Suprapubic skin (tissue), 4 donors: Measurements from ENCODE around the gene RMI2.

Source experiments
- POLR2A ChIP-seq, 2 donors: fragments of 450-650 bp; IDR thresholded peaks; one replicate each; pipeline ENCODE4 v1.6.1; 2017; ENCODE audit warnings: antibody characterized with exemption in 2 of 2, mild to moderate bottlenecking in 2 of 2, moderate library complexity in 2 of 2
- POLR2AphosphoS5 ChIP-seq, 3 donors: sonication (generic); formaldehyde crosslinking; IDR thresholded peaks; one replicate each; pipeline ENCODE4 v1.6.1; 2017; ENCODE audit warnings: antibody characterized with exemption in 3 of 3
- TF ChIP-seq, protein P1 (sequence below), 2 donors: fragments of 200-600 bp in 1 of 2; fragments of 450-650 bp in 1 of 2; sonication (generic) in 1 of 2; IDR thresholded peaks; one replicate each; pipeline ENCODE4 v1.5.1; 2016 to 2019; ENCODE audit warnings: antibody characterized with exemption in 2 of 2, mild to moderate bottlenecking in 1 of 2, moderate library complexity in 1 of 2

DNA sequence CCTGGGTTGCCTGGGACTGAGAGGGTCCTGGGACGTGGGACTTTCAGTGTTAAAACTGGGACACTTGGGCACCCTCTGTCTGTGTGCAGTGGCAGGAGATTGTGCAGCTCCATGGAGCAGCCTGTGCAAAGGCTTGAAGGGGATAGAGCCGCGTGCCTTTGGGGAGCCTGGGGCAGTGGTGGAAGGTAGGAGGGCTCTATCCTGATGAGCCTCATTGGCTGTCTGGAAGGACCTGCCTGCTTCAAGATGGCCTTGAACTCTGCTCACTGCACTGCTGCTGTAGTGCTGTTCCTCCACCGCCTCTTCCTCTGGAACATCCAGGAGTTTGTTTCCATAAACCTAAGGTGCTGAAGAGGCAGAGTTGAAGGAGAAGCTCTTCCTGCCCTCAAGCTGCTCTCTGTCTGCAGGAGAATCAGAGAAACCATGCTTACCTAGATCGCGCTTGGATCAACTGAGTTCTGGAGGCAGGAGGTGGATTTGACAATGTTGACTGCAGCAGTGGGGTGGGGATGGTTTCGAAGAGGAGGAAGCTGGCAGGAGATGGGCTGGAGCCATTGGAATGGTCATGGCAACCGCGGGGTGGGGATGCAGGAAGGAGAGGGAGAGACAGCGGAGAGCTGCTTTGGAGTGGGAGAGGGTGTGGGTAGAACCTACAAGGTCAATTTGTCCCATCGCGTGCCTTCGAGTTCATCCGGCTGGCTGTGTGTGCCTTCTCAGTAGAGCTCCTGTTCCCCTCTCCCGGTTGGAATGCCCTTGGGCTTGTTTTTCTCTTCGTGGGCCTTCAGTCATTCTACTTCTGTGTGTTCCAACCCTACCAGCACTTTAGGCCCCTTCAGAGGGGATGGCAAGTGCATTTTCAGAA lies 3.7 kb downstream of the RMI2 start:
- TF ChIP-seq, protein P1, sequence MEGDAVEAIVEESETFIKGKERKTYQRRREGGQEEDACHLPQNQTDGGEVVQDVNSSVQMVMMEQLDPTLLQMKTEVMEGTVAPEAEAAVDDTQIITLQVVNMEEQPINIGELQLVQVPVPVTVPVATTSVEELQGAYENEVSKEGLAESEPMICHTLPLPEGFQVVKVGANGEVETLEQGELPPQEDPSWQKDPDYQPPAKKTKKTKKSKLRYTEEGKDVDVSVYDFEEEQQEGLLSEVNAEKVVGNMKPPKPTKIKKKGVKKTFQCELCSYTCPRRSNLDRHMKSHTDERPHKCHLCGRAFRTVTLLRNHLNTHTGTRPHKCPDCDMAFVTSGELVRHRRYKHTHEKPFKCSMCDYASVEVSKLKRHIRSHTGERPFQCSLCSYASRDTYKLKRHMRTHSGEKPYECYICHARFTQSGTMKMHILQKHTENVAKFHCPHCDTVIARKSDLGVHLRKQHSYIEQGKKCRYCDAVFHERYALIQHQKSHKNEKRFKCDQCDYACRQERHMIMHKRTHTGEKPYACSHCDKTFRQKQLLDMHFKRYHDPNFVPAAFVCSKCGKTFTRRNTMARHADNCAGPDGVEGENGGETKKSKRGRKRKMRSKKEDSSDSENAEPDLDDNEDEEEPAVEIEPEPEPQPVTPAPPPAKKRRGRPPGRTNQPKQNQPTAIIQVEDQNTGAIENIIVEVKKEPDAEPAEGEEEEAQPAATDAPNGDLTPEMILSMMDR (IDR thresholded peaks at IDR 0.05): no peak
- TF ChIP-seq POLR2A (IDR thresholded peaks at IDR 0.05) (no peak), POLR2AphosphoS5 (IDR thresholded peaks at IDR 0.05) (no peak)
